HG03354 (cell line): Measurements from ENCODE around the gene WASL.
"Not testable (repeated sequence)": the region's sequence is repeated elsewhere in the genome, so short reads cannot be mapped to it uniquely, and the experiment has no call there.

Experiments
- ATAC-seq: cut with Tn5 transposase; IDR thresholded peaks from one replicate; pipeline ENCODE4 v1.9.1; 2021; ENCODE audit warnings: mild to moderate bottlenecking; ENCODE audit not compliant: unreplicated experiment, poor library complexity, severe bottlenecking

Gene WASL

GRCh38 chr7:123640583-123640982 is 108.2 kb downstream of the WASL start:
- ATAC-seq, result no peak

GRCh38 chr7:123639631-123640030 is 109.2 kb downstream of the WASL start:
- no peak for ATAC-seq

DNA sequence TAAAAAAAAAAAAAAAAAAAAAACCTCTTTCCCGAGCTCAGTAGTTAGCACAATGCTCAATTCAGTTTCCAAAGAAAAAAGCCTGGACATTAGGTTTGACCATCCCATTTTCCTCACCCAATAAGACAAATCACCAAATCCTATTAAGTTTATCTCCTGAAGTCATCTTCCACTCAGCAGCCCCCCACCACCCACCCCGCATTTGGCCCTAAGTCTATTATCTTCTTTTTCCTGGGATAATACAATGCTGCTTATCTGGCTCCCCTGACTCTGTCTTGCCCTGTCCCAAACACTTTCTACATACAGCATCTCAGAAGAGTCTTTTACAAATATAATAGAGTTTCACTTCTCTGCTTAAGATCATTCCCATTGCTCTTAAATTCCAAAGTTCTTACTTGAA is 110.9 kb downstream of the WASL start:
- ATAC-seq, result no peak

- ATAC-seq, result no peak
Observed at GRCh38 chr7:123637203-123637602, 111.6 kb downstream of the WASL start.

- peak; percentile 73 for ATAC-seq
Observed at GRCh38 chr7:123635551-123636359, 113.0 kb downstream of the WASL start.

DNA sequence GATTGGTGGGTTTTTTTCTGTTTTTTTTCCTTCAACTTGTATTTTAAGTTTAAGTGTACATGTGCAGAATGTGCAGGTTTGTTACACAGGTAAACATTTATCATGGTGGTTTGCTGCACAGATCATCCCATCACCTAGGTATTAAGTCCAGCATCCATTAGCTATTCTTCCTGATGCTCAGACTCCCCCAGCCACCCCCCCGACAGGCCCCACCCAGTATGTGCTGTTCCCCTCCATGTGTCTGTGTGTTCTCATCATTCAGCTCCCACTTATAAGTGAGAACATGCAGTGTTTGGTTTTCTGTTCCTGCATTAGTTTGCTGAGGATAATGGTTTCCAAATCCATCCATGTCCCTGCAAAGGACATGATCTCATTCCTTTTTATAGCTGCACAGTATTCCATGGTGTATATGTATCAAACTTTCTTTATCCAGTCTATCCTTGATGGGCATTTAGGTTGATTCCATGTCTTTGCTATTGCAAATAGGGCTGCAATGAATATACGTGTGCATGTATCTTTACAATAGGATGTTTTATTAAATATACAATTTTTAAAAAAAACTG is 114.7 kb downstream of the WASL start:
- ATAC-seq, result not testable (repeated sequence)

DNA sequence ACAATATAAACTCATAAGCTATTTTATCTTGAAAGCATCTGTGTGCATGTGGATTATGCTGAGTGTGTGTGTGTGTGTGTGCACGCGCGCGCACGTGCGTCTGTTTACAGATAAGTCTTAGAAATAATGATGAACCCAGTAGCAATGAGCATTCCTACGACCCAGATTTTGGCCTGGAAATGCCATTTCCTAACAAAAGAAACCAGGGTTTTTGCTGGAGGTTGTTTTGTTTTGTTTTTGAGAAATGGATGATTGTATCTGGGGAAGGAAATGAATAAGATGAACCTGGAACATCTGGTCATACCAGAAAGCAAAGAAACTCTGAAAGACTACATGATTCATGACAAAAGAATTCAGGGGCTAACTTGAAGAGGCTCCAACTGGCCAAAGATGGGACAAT is 115.2 kb downstream of the WASL start:
- ATAC-seq, result no peak

DNA sequence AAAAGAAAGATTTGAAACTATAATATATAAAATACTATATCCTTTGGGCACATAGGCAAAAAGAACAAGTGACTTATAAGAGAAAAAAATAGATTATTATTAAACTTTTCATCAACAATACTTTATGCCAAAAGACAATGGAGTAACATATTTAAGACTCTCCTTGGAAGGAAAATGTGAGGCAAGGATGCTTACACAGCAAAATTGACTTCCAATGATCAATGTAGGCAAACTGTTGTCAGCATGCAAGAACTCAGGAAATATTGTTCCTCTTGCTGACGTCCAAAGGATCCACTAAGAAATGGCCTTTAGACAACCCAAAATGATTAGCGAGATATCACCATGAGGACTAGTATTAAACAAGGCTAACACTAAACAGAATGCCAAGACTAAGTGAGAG is 116.0 kb downstream of the WASL start:
- no peak for ATAC-seq
